CD4-positive, alpha-beta T cell (primary cell): ENCODE measurements around the gene FAM72C. TPM values are rescaled to one million over a fixed set of nuclear protein-coding genes. Genes with fewer than 3 reads are reported as not detected.
"Not testable (repeated sequence)": the region's sequence is repeated elsewhere in the genome, so short reads cannot be mapped to it uniquely, and the experiment has no call there.

Source experiments
- ATAC-seq: fragments of 200-7000 bp; cut with Tn5 transposase; one replicate; pipeline ENCODE4 v1.10.0; 2022; ENCODE audit warnings: mild to moderate bottlenecking; ENCODE audit not compliant: poor library complexity
- CTCF ChIA-PET: fragments of 350-600 bp; sonication (Branson Sonifier 250); formaldehyde crosslinking; loops from one replicate; lab custom pipeline; 2021; ENCODE audit warnings: antibody characterized with exemption, inconsistent platforms; lab: Charles Lee
- POLR2A ChIA-PET: fragments of 350-600 bp; sonication (Branson Sonifier 250); formaldehyde crosslinking; loops from one replicate; lab custom pipeline; 2021; ENCODE audit warnings: antibody characterized with exemption, inconsistent platforms; lab: Charles Lee
- DNase-seq, 14 experiments: peaks; one replicate each; pipeline ENCODE4 v3.0.0-alpha.2; 2013 to 2020; ENCODE audit warnings: mixed read lengths in 2 of 14
- H3K27ac ChIP-seq, 2 donors: one replicate each; pipeline versions ENCODE4 v1.5.1 to v1.7.0; 2013; ENCODE audit warnings: low read length in 2 of 2, low read depth in 1 of 2, mild to moderate bottlenecking in 1 of 2
- H3K27me3 ChIP-seq, 2 experiments: 1 replicate in 1 of 2; 2 replicates in 1 of 2; pipeline versions ENCODE4 v1.6.1 to v1.7.0; 2013; ENCODE audit warnings: low read length in 2 of 2, control low read depth in 1 of 2, mild to moderate bottlenecking in 1 of 2, moderate library complexity in 1 of 2; ENCODE audit not compliant: insufficient read depth in 2 of 2, control insufficient read depth in 1 of 2
- H3K36me3 ChIP-seq: one replicate; pipeline ENCODE4 v1.6.1; 2013; ENCODE audit warnings: low read length, control low read depth; ENCODE audit not compliant: insufficient read depth
- H3K4me1 ChIP-seq: one replicate; pipeline ENCODE4 v1.6.1; 2013; ENCODE audit warnings: low read length, control low read depth; ENCODE audit not compliant: insufficient read depth
- H3K4me3 ChIP-seq: one replicate; pipeline ENCODE4 v1.5.1; 2013; ENCODE audit warnings: mild to moderate bottlenecking, low read length, moderate library complexity
- H3K9me3 ChIP-seq, 2 experiments: 1 replicate in 1 of 2; 2 replicates in 1 of 2; pipeline versions ENCODE4 v1.6.1 to v1.7.0; 2013; ENCODE audit warnings: low read length in 2 of 2, mild to moderate bottlenecking in 2 of 2, control low read depth in 1 of 2, moderate library complexity in 1 of 2; ENCODE audit not compliant: control insufficient read depth in 1 of 2, insufficient read depth in 1 of 2
- H3K27ac Mint-ChIP-seq: one replicate; pipeline ENCODE4 v1.8.0; 2020; ENCODE audit warnings: mixed read lengths
- H3K27me3 Mint-ChIP-seq: one replicate; pipeline ENCODE4 v1.8.0; 2021; ENCODE audit warnings: mixed read lengths
- H3K36me3 Mint-ChIP-seq: one replicate; pipeline ENCODE4 v1.8.0; 2021; ENCODE audit warnings: low read depth, mixed read lengths
- H3K4me1 Mint-ChIP-seq: one replicate; pipeline ENCODE4 v1.8.0; 2021; ENCODE audit warnings: low read depth, mixed read lengths
- H3K4me3 Mint-ChIP-seq: one replicate; pipeline ENCODE4 v1.8.0; 2020; ENCODE audit warnings: mild to moderate bottlenecking, mixed read lengths
- H3K9me3 Mint-ChIP-seq: one replicate; pipeline ENCODE4 v1.8.0; 2020; ENCODE audit warnings: mixed read lengths
- intact Hi-C, 2 experiments: fragments of 100-400 bp; cut with DNase I in 1 of 2; cut with micrococcal nuclease in 1 of 2; formaldehyde crosslinking; loops; one replicate each; pipeline versions ENCODE4 v1.15.1 to v1.9.0; 2023 to 2025; cut with DNase I, micrococcal nuclease
- total RNA-seq, 174 experiments: library from RNA in 2 of 174; stranded (reverse) in 2 of 174; gene quantifications; one replicate each; pipeline ENCODE4 v1.2.3 and lab custom pipeline; 2021 to 2026

FAM72C gene
- total RNA-seq, 2 experiments from 2014 or later = not detected

GRCh38 chr1:143993301-143993907 is 21.6 kb upstream of the FAM72C start:
- H3K36me3 ChIP-seq, H3K4me3 Mint-ChIP-seq, H3K27ac Mint-ChIP-seq, POLR2A ChIA-PET, intact Hi-C loops, H3K4me3 ChIP-seq, H3K4me1 Mint-ChIP-seq, H3K27ac ChIP-seq, H3K27me3 Mint-ChIP-seq, H3K9me3 ChIP-seq, H3K27me3 ChIP-seq, DNase-seq, H3K36me3 Mint-ChIP-seq, H3K9me3 Mint-ChIP-seq, ATAC-seq, CTCF ChIA-PET, H3K4me1 ChIP-seq: not testable (repeated sequence)

DNA sequence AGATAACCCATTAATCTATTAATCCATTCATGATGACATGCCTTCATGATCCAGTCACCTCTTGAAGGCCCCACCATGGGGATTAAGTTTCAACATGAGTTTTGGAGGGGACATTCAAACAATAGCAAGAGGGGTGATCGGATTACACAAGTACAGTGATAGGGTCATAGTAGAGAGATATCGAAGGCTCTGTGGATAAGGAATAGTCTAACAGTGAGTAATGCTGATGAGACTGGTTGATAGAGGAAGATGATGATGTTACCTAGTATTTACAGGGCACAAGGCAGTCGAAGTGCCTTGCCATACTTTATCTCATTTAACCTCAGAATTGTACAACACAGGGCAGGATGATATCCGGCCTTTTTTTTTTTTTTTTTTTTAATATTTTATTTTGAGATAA is 18.9 kb upstream of the FAM72C start:
- H3K27ac Mint-ChIP-seq, H3K4me3 Mint-ChIP-seq, H3K27ac ChIP-seq, H3K36me3 ChIP-seq, H3K4me3 ChIP-seq, H3K9me3 ChIP-seq, H3K27me3 Mint-ChIP-seq, POLR2A ChIA-PET, H3K27me3 ChIP-seq, intact Hi-C loops, H3K4me1 ChIP-seq, H3K4me1 Mint-ChIP-seq, ATAC-seq, H3K36me3 Mint-ChIP-seq, CTCF ChIA-PET, H3K9me3 Mint-ChIP-seq, DNase-seq: not testable (repeated sequence)

GRCh38 chr1:143989719-143990118 is 17.9 kb upstream of the FAM72C start:
- H3K4me1 Mint-ChIP-seq, H3K36me3 ChIP-seq, H3K27ac ChIP-seq, H3K4me1 ChIP-seq, DNase-seq, POLR2A ChIA-PET, intact Hi-C loops, H3K27ac Mint-ChIP-seq, ATAC-seq, H3K4me3 Mint-ChIP-seq, H3K9me3 Mint-ChIP-seq, H3K4me3 ChIP-seq, H3K36me3 Mint-ChIP-seq, H3K27me3 ChIP-seq, CTCF ChIA-PET, H3K9me3 ChIP-seq, H3K27me3 Mint-ChIP-seq: not testable (repeated sequence)

GRCh38 chr1:143989427-143989712 is 17.6 kb upstream of the FAM72C start:
- H3K27me3 ChIP-seq, POLR2A ChIA-PET, H3K9me3 Mint-ChIP-seq, CTCF ChIA-PET, H3K4me3 Mint-ChIP-seq, DNase-seq, H3K4me1 Mint-ChIP-seq, H3K36me3 ChIP-seq, ATAC-seq, H3K27ac ChIP-seq, intact Hi-C loops, H3K9me3 ChIP-seq, H3K4me1 ChIP-seq, H3K36me3 Mint-ChIP-seq, H3K4me3 ChIP-seq, H3K27ac Mint-ChIP-seq, H3K27me3 Mint-ChIP-seq: not testable (repeated sequence)

GRCh38 chr1:143988602-143989426 is 17.0 kb upstream of the FAM72C start:
- H3K36me3 ChIP-seq, H3K4me3 ChIP-seq, H3K4me1 ChIP-seq, POLR2A ChIA-PET, H3K4me1 Mint-ChIP-seq, H3K27ac Mint-ChIP-seq, H3K36me3 Mint-ChIP-seq, ATAC-seq, H3K4me3 Mint-ChIP-seq, intact Hi-C loops, H3K9me3 ChIP-seq, H3K27ac ChIP-seq, H3K9me3 Mint-ChIP-seq, H3K27me3 Mint-ChIP-seq, DNase-seq, H3K27me3 ChIP-seq, CTCF ChIA-PET: not testable (repeated sequence)

- H3K4me1 Mint-ChIP-seq, H3K4me3 ChIP-seq, H3K27me3 ChIP-seq, ATAC-seq, H3K9me3 Mint-ChIP-seq, H3K4me1 ChIP-seq, DNase-seq, POLR2A ChIA-PET, H3K36me3 ChIP-seq, H3K27me3 Mint-ChIP-seq, intact Hi-C loops, H3K4me3 Mint-ChIP-seq, H3K36me3 Mint-ChIP-seq, CTCF ChIA-PET, H3K27ac ChIP-seq, H3K9me3 ChIP-seq, H3K27ac Mint-ChIP-seq: not testable (repeated sequence)
These were observed 16.1 kb upstream of the FAM72C start for GRCh38 chr1:143987868-143988267.

DNA sequence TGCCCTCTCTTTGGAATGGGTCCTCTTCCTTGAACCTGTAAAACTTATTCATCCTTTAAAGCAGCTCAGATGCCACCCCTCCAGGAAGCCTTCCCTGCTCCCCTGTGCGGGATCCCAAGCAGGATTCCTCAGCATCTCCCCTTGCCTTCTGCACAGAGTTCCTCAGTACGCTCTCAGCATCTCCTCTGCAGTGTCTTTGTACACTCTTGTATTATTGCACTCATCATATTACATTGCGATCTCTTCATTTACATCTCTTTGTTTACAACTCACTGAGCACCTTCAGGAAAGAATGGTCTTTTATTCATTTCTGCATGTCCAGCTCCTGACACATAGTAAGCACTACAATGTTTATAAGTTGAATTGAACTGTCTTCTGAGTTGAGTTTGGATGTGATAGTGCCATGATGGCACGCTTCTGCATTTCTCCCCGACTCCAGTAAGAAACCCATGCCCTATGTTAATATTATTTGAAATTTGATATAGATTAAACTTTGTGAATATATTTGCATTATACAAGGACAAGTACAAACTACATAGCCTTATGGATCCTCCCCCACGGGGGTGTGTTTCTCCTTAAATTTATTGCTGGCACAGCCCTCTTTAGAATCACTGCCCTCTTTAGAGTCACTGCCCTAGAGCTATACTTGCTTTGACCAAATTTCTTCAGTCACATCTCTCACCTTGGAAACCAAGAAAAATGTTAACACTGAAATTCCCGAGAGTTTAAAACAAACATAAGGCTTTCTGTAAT is 13.1 kb upstream of the FAM72C start:
- ATAC-seq = not testable (repeated sequence)

More for the DNA sequence above, 13.1 kb upstream of the FAM72C start:
- H3K36me3 ChIP-seq, DNase-seq, H3K27me3 Mint-ChIP-seq, CTCF ChIA-PET, H3K4me3 Mint-ChIP-seq, H3K36me3 Mint-ChIP-seq, H3K27ac ChIP-seq, H3K4me1 ChIP-seq, intact Hi-C loops, H3K27me3 ChIP-seq, POLR2A ChIA-PET, H3K27ac Mint-ChIP-seq, H3K9me3 Mint-ChIP-seq, H3K4me3 ChIP-seq, H3K4me1 Mint-ChIP-seq, H3K9me3 ChIP-seq: not testable (repeated sequence)
